GM19397 (cell line): ENCODE data around the gene PPP1R3C.

Experiments used
- ATAC-seq: cut with Tn5 transposase; IDR thresholded peaks from one replicate; pipeline ENCODE4 v1.9.1; 2021; ENCODE audit warnings: mild to moderate bottlenecking, moderate library complexity; ENCODE audit not compliant: unreplicated experiment

Gene PPP1R3C

GRCh38 chr10:91632671-91633550, at the start of gene PPP1R3C:
TSS of gene PPP1R3C (minus strand) at chr10:91633071. CDS start at chr10:91632969, 102 bp downstream.
- no peak for ATAC-seq

- ATAC-seq, result no peak
These were observed 48.7 kb upstream of the PPP1R3C start for GRCh38 chr10:91681361-91682276.

GRCh38 chr10:91680487-91680886, 47.6 kb upstream of the PPP1R3C start:
- ATAC-seq, result no peak

- no peak for ATAC-seq
These were observed 46.4 kb upstream of the PPP1R3C start for GRCh38 chr10:91679296-91679695.

GRCh38 chr10:91677911-91678310, 45.0 kb upstream of the PPP1R3C start:
- no peak for ATAC-seq

GRCh38 chr10:91672021-91672608, 39.2 kb upstream of the PPP1R3C start:
- ATAC-seq, result no peak

- ATAC-seq, result no peak
These were observed 36.0 kb upstream of the PPP1R3C start for GRCh38 chr10:91668913-91669312.

GRCh38 chr10:91665842-91666241, 33.0 kb upstream of the PPP1R3C start:
- ATAC-seq, result no peak

GRCh38 chr10:91664426-91664825, 31.6 kb upstream of the PPP1R3C start:
- ATAC-seq, result no peak

- ATAC-seq, result no peak
These were observed 30.1 kb upstream of the PPP1R3C start for GRCh38 chr10:91662993-91663392.

- ATAC-seq, result no peak
These were observed 20.5 kb upstream of the PPP1R3C start for GRCh38 chr10:91653219-91653870.

- no peak for ATAC-seq
These were observed 19.5 kb upstream of the PPP1R3C start for GRCh38 chr10:91652364-91652763.

- ATAC-seq, result no peak
These were observed 10.8 kb upstream of the PPP1R3C start for GRCh38 chr10:91643700-91644099.

GRCh38 chr10:91642831-91643692, 10.2 kb upstream of the PPP1R3C start:
- no peak for ATAC-seq

GRCh38 chr10:91636892-91637291, 4.0 kb upstream of the PPP1R3C start:
- no peak for ATAC-seq

- no peak for ATAC-seq
These were observed 2.8 kb upstream of the PPP1R3C start for GRCh38 chr10:91635401-91636400.

GRCh38 chr10:91634898-91635297, 2.0 kb upstream of the PPP1R3C start:
- ATAC-seq, result no peak

GRCh38 chr10:91634246-91634645, 1.4 kb upstream of the PPP1R3C start:
- ATAC-seq, result no peak

GRCh38 chr10:91630625-91631024, 2.2 kb downstream of the PPP1R3C start:
- ATAC-seq, result no peak
